Measurements from ENCODE around the gene MYO9A. TPM values are rescaled to one million over a fixed set of nuclear protein-coding genes. Genes with fewer than 3 reads are reported as not detected.

Gene MYO9A
- polyA plus RNA-seq, 1 experiment, result 13.1 TPM

GRCh38 chr15:71844916-71845315 lies 273.0 kb downstream of the MYO9A start:
- ChIA-PET POLR2A (no interaction called here), CTCF (interaction anchor here (0.6 to 1.5 kb wide), 2 partner anchors 10 to 188 kb away, joined by 3 to 4 read pairs; no protein-coding TSS in a partner anchor)
- no peak for TF ChIP-seq CTCF (IDR thresholded peaks at IDR 0.05; ENCODE audit: insufficient read depth, low read depth, low read length)

DNA sequence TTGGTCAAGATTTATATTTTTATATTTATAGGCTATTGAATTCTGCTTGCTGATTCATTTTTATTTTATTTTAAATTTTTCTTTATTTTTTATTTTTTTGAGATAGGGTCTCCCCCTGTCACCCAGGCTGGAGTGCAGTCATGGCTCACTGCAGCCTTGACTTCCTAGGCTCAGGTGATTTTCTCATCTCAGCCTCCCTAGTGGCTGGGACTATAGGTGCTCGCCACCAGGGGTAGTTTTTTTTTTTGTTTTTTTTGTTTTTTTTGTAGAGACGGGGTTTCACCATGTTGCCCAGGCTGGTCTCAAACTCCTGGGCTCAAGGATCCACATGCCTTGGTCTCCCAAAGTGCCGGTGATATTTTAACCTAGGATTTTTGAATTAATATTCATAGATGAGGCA lies 276.4 kb downstream of the MYO9A start:
- no peak overlapping the region for H3K4me3 ChIP-seq (ENCODE audit: low read depth, low read length)
- POLR2A ChIA-PET, result no interaction called here
- H3K27me3 ChIP-seq (ENCODE audit: control insufficient read depth, insufficient read depth, low read length), result no peaks in the 10 kb centered on the region
- CTCF ChIA-PET, result no interaction called here
- no peaks in the 10 kb centered on the region for H3K36me3 ChIP-seq (ENCODE audit: control insufficient read depth, insufficient read depth, low read length)
- TF ChIP-seq CTCF (IDR thresholded peaks at IDR 0.05; ENCODE audit: insufficient read depth, low read depth, low read length), result no peak
- no peak for DNase-seq (ENCODE audit: low read depth)

More at GRCh38 chr15:71844916-71845315, 273.0 kb downstream of the MYO9A start:
- Histone ChIP-seq H3K4me3 (ENCODE audit: low read depth, low read length) (no peak overlapping the region), H3K36me3 (ENCODE audit: control insufficient read depth, insufficient read depth, low read length) (0 out of 2 replicates have a peak, but pooled peaks cover 1% of the 10 kb centered on the region), H3K27me3 (ENCODE audit: control insufficient read depth, insufficient read depth, low read length) (no peaks in the 10 kb centered on the region)
- DNase-seq (ENCODE audit: low read depth), result no peak

GRCh38 chr15:71830981-71831380 lies 287.0 kb downstream of the MYO9A start:
- CTCF ChIA-PET, result no interaction called here

DNA sequence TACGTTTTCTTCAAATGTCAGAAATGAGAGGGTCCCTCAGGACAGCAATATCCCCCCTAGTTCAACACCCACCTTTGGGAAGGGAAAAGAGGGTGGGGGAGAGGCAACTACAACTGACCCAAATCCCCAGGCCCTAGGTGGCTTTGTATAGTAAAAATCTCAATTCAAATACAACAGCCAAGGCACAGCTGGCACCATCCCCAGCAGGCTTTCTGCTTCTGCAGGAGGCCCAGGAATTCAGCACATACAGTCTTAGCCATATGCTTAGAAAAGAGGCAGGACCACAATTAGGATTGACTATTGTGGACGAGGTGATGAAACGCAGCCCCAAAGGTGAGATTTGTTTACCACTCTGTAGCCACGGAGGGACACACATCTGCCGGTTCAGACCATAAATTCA lies 291.8 kb downstream of the MYO9A start:
- ChIA-PET CTCF (interaction anchor here (0.8 to 0.9 kb wide), 2 partner anchors 294 to 330 kb away, joined by 3 to 4 read pairs; no protein-coding TSS in a partner anchor), POLR2A (no interaction called here)
- Histone ChIP-seq H3K4me3 (ENCODE audit: low read depth, low read length) (no peak overlapping the region), H3K36me3 (ENCODE audit: control insufficient read depth, insufficient read depth, low read length) (peaks cover 9% of the 10 kb centered on the region), H3K27me3 (ENCODE audit: control insufficient read depth, insufficient read depth, low read length) (no peaks in the 10 kb centered on the region)
- TF ChIP-seq CTCF (IDR thresholded peaks at IDR 0.05; ENCODE audit: insufficient read depth, low read depth, low read length), result no peak
- DNase-seq (ENCODE audit: low read depth), result no peak

More at GRCh38 chr15:71830981-71831380, 287.0 kb downstream of the MYO9A start:
- peaks cover 9% of the 10 kb centered on the region for H3K36me3 ChIP-seq (ENCODE audit: control insufficient read depth, insufficient read depth, low read length)
- TF ChIP-seq CTCF (IDR thresholded peaks at IDR 0.05; ENCODE audit: insufficient read depth, low read depth, low read length), result no peak
- no peak overlapping the region for H3K4me3 ChIP-seq (ENCODE audit: low read depth, low read length)
- no peak for DNase-seq (ENCODE audit: low read depth)
- POLR2A ChIA-PET, result no interaction called here
- no peaks in the 10 kb centered on the region for H3K27me3 ChIP-seq (ENCODE audit: control insufficient read depth, insufficient read depth, low read length)

- CTCF ChIA-PET, result no interaction called here
- POLR2A ChIA-PET, result no interaction called here
- Histone ChIP-seq H3K4me3 (ENCODE audit: low read depth, low read length) (no peak overlapping the region), H3K27me3 (ENCODE audit: control insufficient read depth, insufficient read depth, low read length) (no peaks in the 10 kb centered on the region), H3K36me3 (ENCODE audit: control insufficient read depth, insufficient read depth, low read length) (peaks cover 9% of the 10 kb centered on the region)
- no peak for DNase-seq (ENCODE audit: low read depth)
- TF ChIP-seq CTCF (IDR thresholded peaks at IDR 0.05; ENCODE audit: insufficient read depth, low read depth, low read length), result no peak
Observed at GRCh38 chr15:71825021-71825730, 292.8 kb downstream of the MYO9A start.

Data from BJ (cell line).